Type B pancreatic cell (in vitro differentiated cells): ENCODE data around the gene CYP4A22. TPM values are rescaled to one million over a fixed set of nuclear protein-coding genes. Genes with fewer than 3 reads are reported as not detected.

Source experiments
- DNase-seq: peaks from one replicate; pipeline ENCODE4 v3.0.0; 2021; ENCODE audit warnings: mixed read lengths; ENCODE audit not compliant: unreplicated experiment; ENCODE audit errors: extremely low spot score
- H3K27ac Mint-ChIP-seq: 2 replicates; pipeline ENCODE4 v1.8.0; 2021; ENCODE audit warnings: mild to moderate bottlenecking, mixed read lengths
- H3K27me3 Mint-ChIP-seq: 2 replicates; pipeline ENCODE4 v1.8.0; 2021; ENCODE audit warnings: mixed read lengths
- H3K36me3 Mint-ChIP-seq: 2 replicates; pipeline ENCODE4 v1.8.0; 2021; ENCODE audit warnings: mixed read lengths
- H3K4me1 Mint-ChIP-seq: one replicate; pipeline ENCODE4 v1.8.0; 2021; ENCODE audit warnings: mixed read lengths; ENCODE audit not compliant: unreplicated experiment
- H3K4me3 Mint-ChIP-seq: 2 replicates; pipeline ENCODE4 v1.8.0; 2021; ENCODE audit warnings: mild to moderate bottlenecking, mixed read lengths
- H3K9me3 Mint-ChIP-seq: 2 replicates; pipeline ENCODE4 v1.8.0; 2021; ENCODE audit warnings: mixed read lengths
- total RNA-seq: library from RNA; stranded (reverse); gene quantifications from 2 replicates; pipeline ENCODE4 v1.2.1, GENCODE V29; 2021; ENCODE audit warnings: low replicate concordance
- TF ChIP-seq, protein P1 (sequence below): fragments of 200-600 bp; sonication (generic); conservative IDR thresholded peaks from 2 replicates; pipeline ENCODE4 v1.5.0; 2021; ENCODE audit warnings: antibody characterized with exemption, mild to moderate bottlenecking

The CYP4A22 gene
- total RNA-seq, 1 donor from 2014 or later = not detected

DNA sequence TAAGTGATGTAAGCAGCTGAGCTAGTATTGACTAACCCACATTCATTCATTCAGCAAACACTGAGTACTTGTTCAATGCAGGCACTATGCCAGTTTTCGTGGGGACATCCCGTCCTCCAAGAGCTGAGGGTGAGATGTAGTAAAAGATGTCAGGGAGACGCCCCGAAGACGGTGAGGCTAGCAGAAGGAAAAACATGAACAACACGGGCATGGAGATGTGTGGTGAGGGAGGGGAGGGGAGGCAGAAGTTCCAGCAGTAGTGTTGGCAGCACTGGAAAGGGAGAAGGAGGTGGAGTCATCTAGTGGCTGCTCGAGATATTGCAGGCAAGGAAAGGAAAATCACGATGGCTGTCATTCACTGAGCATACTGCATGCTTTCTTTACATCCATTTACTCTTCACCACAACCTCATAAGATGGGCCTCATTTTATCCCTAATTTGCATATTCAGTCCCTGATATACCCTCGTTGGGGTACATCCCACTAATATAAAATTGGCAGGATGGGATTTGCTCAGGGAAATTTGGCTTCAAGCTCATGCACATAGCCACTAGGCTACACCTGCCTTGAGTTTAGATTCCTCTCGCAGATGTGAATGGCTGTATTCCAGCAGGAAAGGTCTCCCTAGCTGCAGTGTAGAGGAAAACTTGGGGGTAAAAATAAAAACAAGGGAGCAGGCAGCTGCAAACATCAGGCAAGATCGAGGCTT, 38.1 kb downstream of the CYP4A22 start:
- no peak overlapping the region for H3K27ac Mint-ChIP-seq
- TF ChIP-seq, protein P1, sequence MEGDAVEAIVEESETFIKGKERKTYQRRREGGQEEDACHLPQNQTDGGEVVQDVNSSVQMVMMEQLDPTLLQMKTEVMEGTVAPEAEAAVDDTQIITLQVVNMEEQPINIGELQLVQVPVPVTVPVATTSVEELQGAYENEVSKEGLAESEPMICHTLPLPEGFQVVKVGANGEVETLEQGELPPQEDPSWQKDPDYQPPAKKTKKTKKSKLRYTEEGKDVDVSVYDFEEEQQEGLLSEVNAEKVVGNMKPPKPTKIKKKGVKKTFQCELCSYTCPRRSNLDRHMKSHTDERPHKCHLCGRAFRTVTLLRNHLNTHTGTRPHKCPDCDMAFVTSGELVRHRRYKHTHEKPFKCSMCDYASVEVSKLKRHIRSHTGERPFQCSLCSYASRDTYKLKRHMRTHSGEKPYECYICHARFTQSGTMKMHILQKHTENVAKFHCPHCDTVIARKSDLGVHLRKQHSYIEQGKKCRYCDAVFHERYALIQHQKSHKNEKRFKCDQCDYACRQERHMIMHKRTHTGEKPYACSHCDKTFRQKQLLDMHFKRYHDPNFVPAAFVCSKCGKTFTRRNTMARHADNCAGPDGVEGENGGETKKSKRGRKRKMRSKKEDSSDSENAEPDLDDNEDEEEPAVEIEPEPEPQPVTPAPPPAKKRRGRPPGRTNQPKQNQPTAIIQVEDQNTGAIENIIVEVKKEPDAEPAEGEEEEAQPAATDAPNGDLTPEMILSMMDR = peak; percentile 89
- no peaks in the 10 kb centered on the region for H3K36me3 Mint-ChIP-seq
- H3K4me1 Mint-ChIP-seq = peaks cover 13% of the 10 kb centered on the region
- H3K9me3 Mint-ChIP-seq = no peaks in the 10 kb centered on the region
- no peak overlapping the region for H3K4me3 Mint-ChIP-seq
- peaks cover 48% of the 10 kb centered on the region for H3K27me3 Mint-ChIP-seq
- peak; percentile 66 for DNase-seq

DNA sequence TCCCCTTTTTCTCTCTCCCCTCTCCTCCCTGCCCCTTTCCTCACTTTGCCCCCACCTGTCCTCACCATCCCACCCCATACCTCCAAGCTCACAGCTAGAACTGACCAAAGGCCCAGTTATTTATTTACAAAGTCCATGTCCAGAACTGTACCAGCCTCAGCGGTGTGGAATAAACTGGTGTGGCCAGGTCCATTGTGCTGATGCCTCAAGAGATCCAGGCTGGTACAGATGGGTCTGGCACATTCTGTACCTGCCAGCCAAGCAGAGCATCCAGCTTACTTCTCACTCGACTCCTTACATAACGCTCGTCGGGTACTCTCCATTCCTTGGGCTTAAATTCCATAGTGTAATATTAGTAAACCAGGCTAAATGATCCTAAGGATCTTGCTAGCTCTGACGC, 40.8 kb downstream of the CYP4A22 start:
- Mint-ChIP-seq H3K4me1 (peaks cover 13% of the 10 kb centered on the region), H3K9me3 (no peaks in the 10 kb centered on the region), H3K36me3 (no peaks in the 10 kb centered on the region), H3K27me3 (peaks cover 58% of the 10 kb centered on the region), H3K27ac (no peak overlapping the region), H3K4me3 (no peak overlapping the region)
- no peak for DNase-seq
- TF ChIP-seq, protein P1 = no peak

DNA sequence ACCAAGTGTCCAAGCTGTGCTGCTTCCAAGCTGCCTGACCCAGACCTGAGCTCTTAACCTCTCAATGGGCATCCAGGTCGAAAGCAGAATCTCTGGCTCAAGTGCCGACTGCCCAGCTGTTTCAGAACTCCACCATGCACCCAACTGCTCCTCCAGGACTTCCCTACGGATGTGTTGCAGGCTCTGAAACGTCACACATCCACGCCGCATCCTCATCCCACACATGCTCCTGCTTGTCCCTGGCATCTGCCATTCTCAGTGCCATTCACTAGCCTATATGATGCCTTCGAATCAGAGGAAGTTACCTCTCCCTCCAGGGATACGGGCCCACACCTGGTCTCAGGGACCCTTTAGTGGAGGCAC, 41.4 kb downstream of the CYP4A22 start:
- peak; percentile 53 for DNase-seq
- Mint-ChIP-seq H3K4me3 (peak overlapping the region; percentile 86), H3K27ac (peak overlapping the region; percentile 95), H3K27me3 (peaks cover 61% of the 10 kb centered on the region), H3K9me3 (no peaks in the 10 kb centered on the region), H3K36me3 (no peaks in the 10 kb centered on the region), H3K4me1 (peaks cover 13% of the 10 kb centered on the region)
- TF ChIP-seq, protein P1 = no peak

DNA sequence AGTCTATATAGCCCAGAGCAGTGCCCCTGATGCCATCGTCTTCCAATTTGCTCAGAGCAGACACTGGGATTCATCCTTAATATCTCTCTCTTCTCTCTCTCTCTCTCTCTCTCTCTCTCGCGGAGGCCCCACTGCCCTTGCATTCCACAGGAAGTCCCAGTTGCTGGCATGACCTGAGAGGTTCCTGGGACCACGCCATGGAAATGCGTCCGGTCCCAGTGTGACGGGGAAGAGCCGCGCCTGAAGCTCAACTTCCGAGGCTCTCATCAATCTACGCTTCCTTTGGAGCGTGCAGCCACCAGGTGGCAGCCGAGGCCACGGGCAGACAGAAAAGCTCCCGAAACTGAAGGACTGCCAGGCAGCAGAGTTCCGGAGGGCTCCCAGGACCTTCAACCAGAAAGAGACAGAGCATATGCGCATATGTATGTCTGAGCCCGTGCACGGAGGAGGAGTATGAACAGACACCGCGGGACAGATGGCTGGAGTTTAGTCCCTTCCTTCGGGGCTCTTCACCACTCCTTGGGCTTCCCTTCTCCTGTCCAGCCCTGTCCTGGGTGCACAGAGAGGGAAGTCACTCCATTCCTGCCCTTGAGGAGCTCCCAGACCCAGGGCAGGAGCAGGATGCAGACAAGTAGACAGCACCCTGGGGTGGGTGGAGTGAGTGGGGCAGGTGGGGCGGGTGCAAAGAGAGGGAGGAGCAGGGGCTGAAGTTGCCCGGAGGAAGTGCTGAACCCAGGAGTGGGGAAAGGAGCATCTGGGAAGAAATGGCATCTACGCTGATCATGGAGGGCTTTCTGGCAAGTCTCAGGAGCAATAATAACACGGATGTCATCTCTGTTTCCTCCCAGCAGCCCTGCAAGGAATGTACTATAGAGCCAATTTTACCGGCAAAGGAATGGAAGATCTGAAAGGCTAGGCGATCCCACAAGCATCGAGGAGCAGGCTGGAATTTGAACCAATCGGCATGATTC, 42.1 kb downstream of the CYP4A22 start:
- Mint-ChIP-seq H3K4me1 (peaks cover 13% of the 10 kb centered on the region), H3K9me3 (no peaks in the 10 kb centered on the region), H3K27me3 (peaks cover 57% of the 10 kb centered on the region), H3K27ac (peak overlapping the region; percentile 95), H3K36me3 (no peaks in the 10 kb centered on the region), H3K4me3 (peak overlapping the region; percentile 86)
- peak; percentile 89 for DNase-seq
- TF ChIP-seq, protein P1 = peak; percentile 92

DNA sequence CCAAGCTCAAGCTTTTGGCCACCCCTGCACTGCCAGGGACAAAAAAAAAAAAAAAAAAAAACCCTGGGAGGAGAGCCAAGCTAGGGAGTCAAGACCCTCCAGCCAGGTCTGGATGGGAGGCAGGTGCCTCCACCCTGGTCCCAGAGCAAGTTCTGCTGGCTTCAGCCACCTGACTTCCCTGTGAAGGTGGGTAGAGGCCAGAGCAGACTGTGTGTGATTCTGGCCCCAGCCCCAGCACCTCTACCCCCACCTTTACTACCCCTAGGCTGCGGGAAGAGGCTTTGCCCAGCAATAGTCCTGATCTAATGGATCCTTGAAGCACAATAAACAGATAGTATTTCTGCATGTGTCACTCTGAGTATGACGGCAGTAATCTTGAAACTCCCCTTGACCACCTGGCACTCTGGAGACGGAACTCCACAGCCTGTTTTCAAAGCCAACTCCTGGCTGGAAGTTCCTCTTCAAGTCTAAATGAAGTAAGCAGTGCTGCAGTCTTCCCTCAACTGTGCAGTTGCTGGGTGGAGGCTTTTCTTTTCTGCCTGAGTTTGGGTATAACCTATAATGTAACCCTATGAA, 42.8 kb downstream of the CYP4A22 start:
- Mint-ChIP-seq H3K27ac (no peak overlapping the region), H3K4me1 (peaks cover 12% of the 10 kb centered on the region), H3K36me3 (no peaks in the 10 kb centered on the region), H3K27me3 (peaks cover 52% of the 10 kb centered on the region), H3K4me3 (no peak overlapping the region), H3K9me3 (no peaks in the 10 kb centered on the region)
- DNase-seq = no peak
- TF ChIP-seq, protein P1 = no peak
